Trophoblast cell (in vitro differentiated cells and primary cell): Measurements from ENCODE around the gene PRDM10.

Experiments used
- DNase-seq, 2 donors: peaks; one replicate each; pipeline ENCODE4 v3.0.0-alpha.2; 2016
- H2AFZ ChIP-seq: 2 replicates; pipeline ENCODE4 v1.6.1; 2013; ENCODE audit warnings: low read length, moderate library complexity, mild to moderate bottlenecking; ENCODE audit not compliant: insufficient read depth, poor library complexity
- H2AK5ac ChIP-seq: 2 replicates; pipeline ENCODE4 v1.6.1; 2013; ENCODE audit warnings: mild to moderate bottlenecking, low read length
- H2BK120ac ChIP-seq: 2 replicates; pipeline ENCODE4 v1.6.1; 2013; ENCODE audit warnings: low read length, mild to moderate bottlenecking, moderate library complexity; ENCODE audit not compliant: insufficient read depth, poor library complexity
- H2BK12ac ChIP-seq: 2 replicates; pipeline ENCODE4 v1.6.1; 2013; ENCODE audit warnings: mild to moderate bottlenecking, low read length, moderate library complexity
- H2BK5ac ChIP-seq: 2 replicates; pipeline ENCODE4 v1.6.1; 2013; ENCODE audit warnings: low read length, low read depth, moderate library complexity, mild to moderate bottlenecking; ENCODE audit not compliant: poor library complexity
- H3K14ac ChIP-seq: 2 replicates; pipeline ENCODE4 v1.6.1; 2013; ENCODE audit warnings: mild to moderate bottlenecking, low read length
- H3K18ac ChIP-seq: 2 replicates; pipeline ENCODE4 v1.6.1; 2013; ENCODE audit warnings: mild to moderate bottlenecking, low read length
- H3K23ac ChIP-seq: 2 replicates; pipeline ENCODE4 v1.6.1; 2013; ENCODE audit warnings: low read length
- H3K27ac ChIP-seq: 2 replicates; pipeline ENCODE4 v1.5.1; 2013; ENCODE audit warnings: low read depth, mild to moderate bottlenecking, inconsistent platforms, low read length, moderate library complexity
- H3K27me3 ChIP-seq: 2 replicates; pipeline ENCODE4 v1.6.1; 2013; ENCODE audit warnings: inconsistent platforms, mild to moderate bottlenecking, low read length, moderate library complexity; ENCODE audit not compliant: insufficient read depth
- H3K36me3 ChIP-seq, 2 experiments: 1 replicate in 1 of 2; 2 replicates in 1 of 2; pipeline ENCODE4 v1.6.1; 2013; ENCODE audit warnings: low read length in 2 of 2, mild to moderate bottlenecking in 2 of 2, moderate library complexity in 1 of 2; ENCODE audit not compliant: insufficient read depth in 2 of 2, control insufficient read depth in 1 of 2
- H3K4ac ChIP-seq: 2 replicates; pipeline ENCODE4 v1.6.1; 2013; ENCODE audit warnings: low read depth, mild to moderate bottlenecking, low read length, moderate library complexity
- H3K4me1 ChIP-seq, 2 experiments: 1 replicate in 1 of 2; 2 replicates in 1 of 2; pipeline ENCODE4 v1.6.1; 2013; ENCODE audit warnings: low read length in 2 of 2, mild to moderate bottlenecking in 2 of 2, moderate library complexity in 1 of 2; ENCODE audit not compliant: insufficient read depth in 2 of 2, control insufficient read depth in 1 of 2
- H3K4me2 ChIP-seq: 2 replicates; pipeline ENCODE4 v1.6.1; 2013; ENCODE audit warnings: inconsistent platforms, mild to moderate bottlenecking, low read length, moderate library complexity
- H3K4me3 ChIP-seq: 2 replicates; pipeline ENCODE4 v1.5.1; 2013; ENCODE audit warnings: mild to moderate bottlenecking, low read depth, low read length, inconsistent platforms
- H3K79me1 ChIP-seq: one replicate; pipeline ENCODE4 v1.6.1; 2013; ENCODE audit warnings: low read length
- H3K79me2 ChIP-seq: 2 replicates; pipeline ENCODE4 v1.6.1; 2013; ENCODE audit warnings: low read length, mild to moderate bottlenecking; ENCODE audit not compliant: control insufficient read depth, insufficient read depth, poor library complexity
- H3K9ac ChIP-seq: 2 replicates; pipeline ENCODE4 v1.6.1; 2013; ENCODE audit warnings: mild to moderate bottlenecking, low read length
- H3K9me3 ChIP-seq: 2 replicates; pipeline ENCODE4 v1.6.1; 2013; ENCODE audit warnings: low read depth, mild to moderate bottlenecking, control low read depth, inconsistent platforms, low read length; ENCODE audit not compliant: insufficient read depth
- H4K12ac ChIP-seq: 2 replicates; pipeline ENCODE4 v1.6.1; 2013; ENCODE audit warnings: low read depth, mild to moderate bottlenecking, low read length, moderate library complexity
- H4K8ac ChIP-seq: 2 replicates; pipeline ENCODE4 v1.6.1; 2013; ENCODE audit warnings: low read depth, mild to moderate bottlenecking, low read length, moderate library complexity
- H4K91ac ChIP-seq: one replicate; pipeline ENCODE4 v1.6.1; 2013; ENCODE audit warnings: low read depth, mild to moderate bottlenecking, low read length, moderate library complexity
- WGBS: extraction: QIAGEN DNeasy Blood & Tissue Kit; methylation state at CpG from one replicate; pipeline ENCODE4 v1.1.7; 2013; ENCODE audit warnings: missing lambda C conversion rate; ENCODE audit not compliant: insufficient read length, insufficient coverage; ENCODE audit errors: extremely low coverage; 5-methylcytosine and 5-hydroxymethylcytosine counted together

PRDM10 gene

GRCh38 chr11:129948926-129949466, 53.6 kb downstream of the PRDM10 start:
- H2AK5ac ChIP-seq: no peak overlapping the region
- no peak overlapping the region for H4K12ac ChIP-seq
- H3K4me3 ChIP-seq: no peak overlapping the region
- no peaks in the 10 kb centered on the region for H3K9me3 ChIP-seq
- no peak overlapping the region for H3K9ac ChIP-seq
- WGBS: no CpG with 5 or more reads among the region's 1 CpG
- no peak overlapping the region for H3K4ac ChIP-seq
- no peaks in the 10 kb centered on the region for H3K79me1 ChIP-seq
- H4K8ac ChIP-seq: no peak overlapping the region
- no peak overlapping the region for H2BK12ac ChIP-seq
- no peak overlapping the region for H3K4me2 ChIP-seq
- H4K91ac ChIP-seq: no peak overlapping the region
- H3K79me2 ChIP-seq: no peaks in the 10 kb centered on the region
- no peaks in the 10 kb centered on the region for H3K4me1 ChIP-seq
- peaks cover 9 to 16% of the 10 kb centered on the region in 2 experiments for H3K36me3 ChIP-seq
- no peak overlapping the region for H2BK5ac ChIP-seq
- H3K27me3 ChIP-seq: no peaks in the 10 kb centered on the region
- DNase-seq: no peak
- H3K23ac ChIP-seq: no peak overlapping the region
- no peak overlapping the region for H3K18ac ChIP-seq
- no peak overlapping the region for H3K27ac ChIP-seq
- H2AFZ ChIP-seq: no peak overlapping the region
- H2BK120ac ChIP-seq: no peak overlapping the region
- H3K14ac ChIP-seq: no peak overlapping the region

DNA sequence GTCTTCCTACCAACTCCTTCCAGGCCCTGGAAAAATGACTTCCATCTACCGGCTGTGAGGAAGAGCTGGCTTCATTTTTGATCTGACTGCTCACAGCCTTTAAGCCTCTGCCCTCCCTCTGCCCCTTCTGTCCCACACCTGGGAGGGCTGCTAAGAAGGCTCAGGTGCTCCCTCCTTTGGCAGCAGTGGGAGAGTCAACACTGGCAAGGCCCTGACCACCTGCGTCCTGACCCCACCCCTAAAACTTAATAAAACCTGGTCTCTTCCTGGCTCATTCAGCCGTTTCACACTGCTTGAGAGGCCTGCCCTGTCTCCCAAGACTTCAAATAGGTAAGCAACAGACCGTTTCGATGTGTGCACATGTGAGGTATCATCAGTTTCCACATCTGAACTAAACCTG, 55.2 kb downstream of the PRDM10 start:
- Histone ChIP-seq H3K4ac (no peak overlapping the region), H3K9me3 (no peaks in the 10 kb centered on the region), H3K9ac (no peak overlapping the region), H3K4me1 (no peaks in the 10 kb centered on the region), H3K36me3 (peaks cover 9 to 15% of the 10 kb centered on the region in 2 experiments), H2AFZ (no peak overlapping the region), H4K8ac (no peak overlapping the region), H3K27ac (no peak overlapping the region), H4K12ac (no peak overlapping the region), H2AK5ac (no peak overlapping the region), H3K27me3 (no peaks in the 10 kb centered on the region), H4K91ac (no peak overlapping the region), H3K4me3 (no peak overlapping the region), H3K14ac (no peak overlapping the region), H2BK120ac (no peak overlapping the region), H3K79me2 (no peaks in the 10 kb centered on the region), H3K23ac (no peak overlapping the region), H3K18ac (no peak overlapping the region), H3K4me2 (no peak overlapping the region), H3K79me1 (no peaks in the 10 kb centered on the region), H2BK5ac (no peak overlapping the region), H2BK12ac (no peak overlapping the region)
- no peak for DNase-seq
- no CpG with 5 or more reads among the region's 5 CpGs for WGBS

GRCh38 chr11:129946965-129947364, 55.7 kb downstream of the PRDM10 start:
- no peak overlapping the region for H4K91ac ChIP-seq
- no peak overlapping the region for H2BK120ac ChIP-seq
- H3K4ac ChIP-seq: no peak overlapping the region
- no peak overlapping the region for H2AFZ ChIP-seq
- no peak overlapping the region for H3K4me2 ChIP-seq
- H3K79me1 ChIP-seq: no peaks in the 10 kb centered on the region
- no peak overlapping the region for H4K12ac ChIP-seq
- H2BK12ac ChIP-seq: no peak overlapping the region
- no peak overlapping the region for H3K27ac ChIP-seq
- no peaks in the 10 kb centered on the region for H3K79me2 ChIP-seq
- no peak overlapping the region for H4K8ac ChIP-seq
- H3K18ac ChIP-seq: no peak overlapping the region
- H3K23ac ChIP-seq: no peak overlapping the region
- H3K14ac ChIP-seq: no peak overlapping the region
- no peaks in the 10 kb centered on the region for H3K4me1 ChIP-seq
- no peak overlapping the region for H2AK5ac ChIP-seq
- no peaks in the 10 kb centered on the region for H3K9me3 ChIP-seq
- H2BK5ac ChIP-seq: no peak overlapping the region
- no peak overlapping the region for H3K4me3 ChIP-seq
- H3K27me3 ChIP-seq: no peaks in the 10 kb centered on the region
- no CpG with 5 or more reads among the region's 15 CpGs for WGBS
- DNase-seq: no peak
- H3K9ac ChIP-seq: no peak overlapping the region
- peaks cover 10 to 15% of the 10 kb centered on the region in 2 experiments for H3K36me3 ChIP-seq

DNA sequence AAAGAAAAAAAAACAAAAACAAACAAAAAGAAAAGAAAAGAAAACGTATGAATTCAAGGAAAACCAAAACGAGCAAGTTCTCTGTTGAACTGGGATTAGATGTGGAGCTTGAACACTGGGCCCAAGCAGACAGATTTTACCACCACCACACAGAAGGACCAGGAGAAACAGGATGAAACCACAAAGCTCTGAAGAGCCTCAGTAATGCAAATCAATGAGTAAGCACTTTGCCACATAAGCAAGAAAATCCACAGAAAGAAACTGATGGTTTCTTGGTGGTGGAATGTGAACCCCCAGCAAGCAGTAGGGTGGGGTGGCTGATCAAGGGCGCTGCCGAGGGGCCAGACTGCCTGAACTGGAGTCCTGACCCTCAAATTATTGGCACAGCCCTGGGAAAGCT, 56.4 kb downstream of the PRDM10 start:
- H3K4me3 ChIP-seq: no peak overlapping the region
- no peak overlapping the region for H4K8ac ChIP-seq
- no peak overlapping the region for H3K18ac ChIP-seq
- H2BK12ac ChIP-seq: no peak overlapping the region
- H4K12ac ChIP-seq: no peak overlapping the region
- no CpG with 5 or more reads among the region's 4 CpGs for WGBS
- no peaks in the 10 kb centered on the region for H3K27me3 ChIP-seq
- no peaks in the 10 kb centered on the region for H3K79me1 ChIP-seq
- H2AK5ac ChIP-seq: no peak overlapping the region
- H3K14ac ChIP-seq: no peak overlapping the region
- H3K36me3 ChIP-seq: peaks cover 12 to 15% of the 10 kb centered on the region in 2 experiments
- H2BK120ac ChIP-seq: no peak overlapping the region
- no peaks in the 10 kb centered on the region for H3K9me3 ChIP-seq
- H3K4ac ChIP-seq: no peak overlapping the region
- H2BK5ac ChIP-seq: no peak overlapping the region
- H2AFZ ChIP-seq: no peak overlapping the region
- H3K4me1 ChIP-seq: no peaks in the 10 kb centered on the region
- H3K23ac ChIP-seq: no peak overlapping the region
- no peak overlapping the region for H4K91ac ChIP-seq
- H3K9ac ChIP-seq: no peak overlapping the region
- no peak for DNase-seq
- no peak overlapping the region for H3K4me2 ChIP-seq
- H3K27ac ChIP-seq: no peak overlapping the region
- H3K79me2 ChIP-seq: no peaks in the 10 kb centered on the region
